Kidney capillary endothelial cell (primary cell): ENCODE data around the gene CNKSR1.

Source experiments
- DNase-seq: peaks from one replicate; pipeline ENCODE4 v3.0.0-alpha.2; 2018; ENCODE audit warnings: low spot score

CNKSR1 gene

GRCh38 chr1:26177182-26177684, at the start of gene CNKSR1:
TSS of gene CNKSR1 (plus strand) at chr1:26177491. CDS start at chr1:26177548, 57 bp downstream.
- DNase-seq: no peak

GRCh38 chr1:26129778-26130177, 47.5 kb upstream of the CNKSR1 start:
- DNase-seq: no peak

GRCh38 chr1:26130695-26131094, 46.6 kb upstream of the CNKSR1 start:
- no peak for DNase-seq

GRCh38 chr1:26132128-26132833, 45.0 kb upstream of the CNKSR1 start:
- no peak for DNase-seq

GRCh38 chr1:26132834-26133167, 44.5 kb upstream of the CNKSR1 start:
- DNase-seq: no peak

- DNase-seq: no peak
Observed at GRCh38 chr1:26134466-26134865, 42.8 kb upstream of the CNKSR1 start.

- no peak for DNase-seq
Observed at GRCh38 chr1:26138974-26139558, 38.2 kb upstream of the CNKSR1 start.

GRCh38 chr1:26142159-26142558, 35.1 kb upstream of the CNKSR1 start:
- DNase-seq: no peak

GRCh38 chr1:26145041-26145959, 32.0 kb upstream of the CNKSR1 start:
- DNase-seq: no peak

GRCh38 chr1:26145960-26146294, 31.4 kb upstream of the CNKSR1 start:
- no peak for DNase-seq

GRCh38 chr1:26148887-26149286, 28.4 kb upstream of the CNKSR1 start:
- DNase-seq: no peak

GRCh38 chr1:26153966-26154532, 23.2 kb upstream of the CNKSR1 start:
- DNase-seq: no peak

- DNase-seq: no peak
Observed at GRCh38 chr1:26154750-26155149, 22.5 kb upstream of the CNKSR1 start.

GRCh38 chr1:26155370-26156284, 21.7 kb upstream of the CNKSR1 start:
- no peak for DNase-seq

- peak; percentile 76 for DNase-seq
Observed at GRCh38 chr1:26156285-26157038, 20.8 kb upstream of the CNKSR1 start.

- no peak for DNase-seq
Observed at GRCh38 chr1:26158271-26158907, 18.9 kb upstream of the CNKSR1 start.

- DNase-seq: no peak
Observed at GRCh38 chr1:26158908-26159742, 18.2 kb upstream of the CNKSR1 start, which contains the start of gene FAM110D. TSS of gene FAM110D (plus strand) at chr1:26159079. CDS start at chr1:26161292, 2,213 bp downstream.

- no peak for DNase-seq
Observed at GRCh38 chr1:26159743-26160039, 17.6 kb upstream of the CNKSR1 start.
